HG02571 (cell line): ENCODE results near the gene GPR84.
"Not testable (repeated sequence)": the region's sequence is repeated elsewhere in the genome, so short reads cannot be mapped to it uniquely, and the experiment has no call there.

Source experiments
- ATAC-seq: cut with Tn5 transposase; IDR thresholded peaks from one replicate; pipeline ENCODE4 v1.9.1; 2021; ENCODE audit warnings: mild to moderate bottlenecking, moderate library complexity; ENCODE audit not compliant: unreplicated experiment

The GPR84 gene

GRCh38 chr12:54356951-54357356 is 7.3 kb downstream of the GPR84 start:
- ATAC-seq: no peak

- no peak for ATAC-seq
Observed at GRCh38 chr12:54356228-54356627, 8.1 kb downstream of the GPR84 start.

- no peak for ATAC-seq
Observed at GRCh38 chr12:54355104-54355815, 9.0 kb downstream of the GPR84 start.

GRCh38 chr12:54354271-54354670 is 10.0 kb downstream of the GPR84 start:
- not testable (repeated sequence) for ATAC-seq

- no peak for ATAC-seq
Observed at GRCh38 chr12:54352891-54353874, 11.1 kb downstream of the GPR84 start.

GRCh38 chr12:54352022-54352531 is 12.2 kb downstream of the GPR84 start:
- ATAC-seq: no peak

- no peak for ATAC-seq
Observed at GRCh38 chr12:54351341-54351740, 12.9 kb downstream of the GPR84 start.

- ATAC-seq: no peak
Observed at GRCh38 chr12:54350743-54351142, 13.5 kb downstream of the GPR84 start.

GRCh38 chr12:54349679-54350078 is 14.6 kb downstream of the GPR84 start:
- ATAC-seq: no peak

- no peak for ATAC-seq
Observed at GRCh38 chr12:54349036-54349435, 15.2 kb downstream of the GPR84 start.

- no peak for ATAC-seq
Observed at GRCh38 chr12:54341378-54342300, 22.6 kb downstream of the GPR84 start.

- ATAC-seq: no peak
Observed at GRCh38 chr12:54340846-54341245, 23.4 kb downstream of the GPR84 start.

GRCh38 chr12:54338698-54339296 is 25.5 kb downstream of the GPR84 start:
- ATAC-seq: no peak

GRCh38 chr12:54337854-54338650 is 26.2 kb downstream of the GPR84 start:
- ATAC-seq: no peak

GRCh38 chr12:54337280-54337842 is 26.9 kb downstream of the GPR84 start:
- no peak for ATAC-seq

GRCh38 chr12:54333420-54334034 is 30.8 kb downstream of the GPR84 start:
- no peak for ATAC-seq

- no peak for ATAC-seq
Observed at GRCh38 chr12:54331461-54331860, 32.8 kb downstream of the GPR84 start.

- ATAC-seq: no peak
Observed at GRCh38 chr12:54330442-54330841, 33.8 kb downstream of the GPR84 start.

- no peak for ATAC-seq
Observed at GRCh38 chr12:54329759-54330158, 34.5 kb downstream of the GPR84 start.
